HEK293 (cell line): ENCODE data around the gene PAX4.

Experiments
- BCL11A ChIP-seq: fragments of 450-650 bp; formaldehyde crosslinking; IDR thresholded peaks from 2 replicates; pipeline ENCODE4 v1.5.1; 2016; ENCODE audit warnings: low read depth, missing biosample characterization, missing genetic modification characterization
- ZNF660 ChIP-seq: fragments of 450-650 bp; IDR thresholded peaks from 2 replicates; pipeline ENCODE4 v1.5.1; 2018; ENCODE audit warnings: missing biosample characterization, mild to moderate bottlenecking, missing genetic modification characterization
- ZNF776 ChIP-seq: fragments of 450-650 bp; formaldehyde crosslinking; IDR thresholded peaks from 2 replicates; pipeline ENCODE4 v1.5.0; 2017; ENCODE audit warnings: missing biosample characterization, missing genetic modification characterization, borderline replicate concordance
- ZNF791 ChIP-seq: fragments of 450-650 bp; formaldehyde crosslinking; IDR thresholded peaks from 2 replicates; pipeline ENCODE4 v1.5.1; 2016; ENCODE audit warnings: missing biosample characterization, missing genetic modification characterization
- ZNF792 ChIP-seq: fragments of 450-650 bp; formaldehyde crosslinking; IDR thresholded peaks from 2 replicates; pipeline ENCODE4 v1.5.1; 2016; ENCODE audit warnings: missing biosample characterization, missing genetic modification characterization
- TF ChIP-seq, protein P1 (sequence below): fragments of 450-650 bp; formaldehyde crosslinking; IDR thresholded peaks from 2 replicates; pipeline ENCODE4 v1.5.1; 2016; ENCODE audit warnings: missing biosample characterization, missing genetic modification characterization
- TF ChIP-seq, protein P2 (sequence below): fragments of 450-650 bp; formaldehyde crosslinking; IDR thresholded peaks from 2 replicates; pipeline ENCODE4 v1.5.1; 2016; ENCODE audit warnings: missing biosample characterization, missing genetic modification characterization
- TF ChIP-seq, protein P3 (sequence below): fragments of 450-650 bp; formaldehyde crosslinking; IDR thresholded peaks from 2 replicates; pipeline ENCODE4 v1.5.1; 2016; ENCODE audit warnings: missing biosample characterization, missing genetic modification characterization

DNA sequence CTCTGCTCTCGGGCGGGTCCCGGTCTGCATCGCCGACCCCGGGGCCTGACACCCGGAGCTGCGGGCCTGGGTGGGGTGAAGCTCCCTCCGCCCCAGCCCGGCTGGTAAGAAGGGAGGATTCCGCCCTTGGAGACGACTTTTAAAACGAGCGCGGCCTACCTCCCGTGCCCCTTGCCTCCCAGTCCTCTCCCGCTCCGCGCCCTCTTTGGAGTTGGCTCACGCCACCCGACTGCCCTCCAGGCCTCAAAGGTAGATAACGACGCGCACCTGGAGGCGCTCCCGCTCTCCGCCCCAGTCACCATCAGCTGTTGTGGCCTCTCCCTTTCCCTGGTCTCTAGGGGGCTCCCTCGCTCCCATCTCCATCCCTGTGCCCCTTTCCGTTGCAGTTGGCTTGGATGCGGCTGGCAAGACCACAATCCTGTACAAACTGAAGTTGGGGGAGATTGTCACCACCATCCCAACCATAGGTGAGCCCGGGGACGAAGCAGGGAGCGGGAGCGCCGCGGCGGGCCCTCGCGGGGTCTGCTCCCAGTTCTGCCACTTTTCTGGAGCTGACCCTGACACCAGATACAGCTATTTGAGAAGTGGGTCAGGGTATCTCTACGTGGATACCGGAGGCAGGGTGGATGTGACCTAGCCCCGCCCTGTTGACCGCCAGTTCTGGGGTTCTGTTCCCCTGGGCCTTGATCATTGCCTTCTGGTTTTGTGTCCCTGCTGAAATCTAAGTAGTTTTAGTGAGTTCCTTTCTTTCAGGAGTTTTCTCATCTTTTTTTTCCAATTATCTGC, 29.1 kb downstream of the PAX4 start:
- TF ChIP-seq, protein P1, sequence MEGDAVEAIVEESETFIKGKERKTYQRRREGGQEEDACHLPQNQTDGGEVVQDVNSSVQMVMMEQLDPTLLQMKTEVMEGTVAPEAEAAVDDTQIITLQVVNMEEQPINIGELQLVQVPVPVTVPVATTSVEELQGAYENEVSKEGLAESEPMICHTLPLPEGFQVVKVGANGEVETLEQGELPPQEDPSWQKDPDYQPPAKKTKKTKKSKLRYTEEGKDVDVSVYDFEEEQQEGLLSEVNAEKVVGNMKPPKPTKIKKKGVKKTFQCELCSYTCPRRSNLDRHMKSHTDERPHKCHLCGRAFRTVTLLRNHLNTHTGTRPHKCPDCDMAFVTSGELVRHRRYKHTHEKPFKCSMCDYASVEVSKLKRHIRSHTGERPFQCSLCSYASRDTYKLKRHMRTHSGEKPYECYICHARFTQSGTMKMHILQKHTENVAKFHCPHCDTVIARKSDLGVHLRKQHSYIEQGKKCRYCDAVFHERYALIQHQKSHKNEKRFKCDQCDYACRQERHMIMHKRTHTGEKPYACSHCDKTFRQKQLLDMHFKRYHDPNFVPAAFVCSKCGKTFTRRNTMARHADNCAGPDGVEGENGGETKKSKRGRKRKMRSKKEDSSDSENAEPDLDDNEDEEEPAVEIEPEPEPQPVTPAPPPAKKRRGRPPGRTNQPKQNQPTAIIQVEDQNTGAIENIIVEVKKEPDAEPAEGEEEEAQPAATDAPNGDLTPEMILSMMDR (tag by site-specific recombination), result peak; percentile 93
- TF ChIP-seq ZNF660, result 0 out of 2 replicates have a peak, but pooled peaks have one; percentile 41
- TF ChIP-seq ZNF776 (tag by site-specific recombination), result no peak
- TF ChIP-seq ZNF791 (tag by site-specific recombination), result no peak
- TF ChIP-seq, protein P2, sequence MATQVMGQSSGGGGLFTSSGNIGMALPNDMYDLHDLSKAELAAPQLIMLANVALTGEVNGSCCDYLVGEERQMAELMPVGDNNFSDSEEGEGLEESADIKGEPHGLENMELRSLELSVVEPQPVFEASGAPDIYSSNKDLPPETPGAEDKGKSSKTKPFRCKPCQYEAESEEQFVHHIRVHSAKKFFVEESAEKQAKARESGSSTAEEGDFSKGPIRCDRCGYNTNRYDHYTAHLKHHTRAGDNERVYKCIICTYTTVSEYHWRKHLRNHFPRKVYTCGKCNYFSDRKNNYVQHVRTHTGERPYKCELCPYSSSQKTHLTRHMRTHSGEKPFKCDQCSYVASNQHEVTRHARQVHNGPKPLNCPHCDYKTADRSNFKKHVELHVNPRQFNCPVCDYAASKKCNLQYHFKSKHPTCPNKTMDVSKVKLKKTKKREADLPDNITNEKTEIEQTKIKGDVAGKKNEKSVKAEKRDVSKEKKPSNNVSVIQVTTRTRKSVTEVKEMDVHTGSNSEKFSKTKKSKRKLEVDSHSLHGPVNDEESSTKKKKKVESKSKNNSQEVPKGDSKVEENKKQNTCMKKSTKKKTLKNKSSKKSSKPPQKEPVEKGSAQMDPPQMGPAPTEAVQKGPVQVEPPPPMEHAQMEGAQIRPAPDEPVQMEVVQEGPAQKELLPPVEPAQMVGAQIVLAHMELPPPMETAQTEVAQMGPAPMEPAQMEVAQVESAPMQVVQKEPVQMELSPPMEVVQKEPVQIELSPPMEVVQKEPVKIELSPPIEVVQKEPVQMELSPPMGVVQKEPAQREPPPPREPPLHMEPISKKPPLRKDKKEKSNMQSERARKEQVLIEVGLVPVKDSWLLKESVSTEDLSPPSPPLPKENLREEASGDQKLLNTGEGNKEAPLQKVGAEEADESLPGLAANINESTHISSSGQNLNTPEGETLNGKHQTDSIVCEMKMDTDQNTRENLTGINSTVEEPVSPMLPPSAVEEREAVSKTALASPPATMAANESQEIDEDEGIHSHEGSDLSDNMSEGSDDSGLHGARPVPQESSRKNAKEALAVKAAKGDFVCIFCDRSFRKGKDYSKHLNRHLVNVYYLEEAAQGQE, result peak; percentile 30; the same call in 1 of the 2 replicates
- peak; percentile 29; the same call in 1 of the 2 replicates for TF ChIP-seq BCL11A (tag by site-specific recombination)
- TF ChIP-seq, protein P3, sequence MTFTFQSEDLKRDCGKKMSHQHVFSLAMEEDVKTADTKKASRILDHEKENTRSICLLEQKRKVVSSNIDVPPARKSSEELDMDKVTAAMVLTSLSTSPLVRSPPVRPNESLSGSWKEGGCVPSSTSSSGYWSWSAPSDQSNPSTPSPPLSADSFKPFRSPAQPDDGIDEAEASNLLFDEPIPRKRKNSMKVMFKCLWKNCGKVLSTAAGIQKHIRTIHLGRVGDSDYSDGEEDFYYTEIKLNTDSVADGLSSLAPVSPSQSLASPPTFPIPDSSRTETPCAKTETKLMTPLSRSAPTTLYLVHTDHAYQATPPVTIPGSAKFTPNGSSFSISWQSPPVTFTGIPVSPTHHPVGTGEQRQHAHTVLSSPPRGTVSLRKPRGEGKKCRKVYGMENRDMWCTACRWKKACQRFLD (tag by site-specific recombination), result no peak
- no peak for TF ChIP-seq ZNF792 (tag by site-specific recombination)
